Pulmonary artery endothelial cell (primary cell): ENCODE results near the gene CA10. TPM values are rescaled to one million over a fixed set of nuclear protein-coding genes. Genes with fewer than 3 reads are reported as not detected.
A peak's percentile ranks its signal among the peaks of the same experiment; 100 is the strongest.

ENCODE experiments used
- DNase-seq: peaks from one replicate; pipeline ENCODE4 v3.0.0-alpha.2; 2011; ENCODE audit warnings: low read depth, low spot score
- total RNA-seq: library from RNA; depleted of rRNA; stranded (reverse); fragments of >200 nt; gene quantifications from 2 replicates; pipeline ENCODE4 v1.2.3, GENCODE V29; 2014

Gene CA10
- total RNA-seq, 1 donor from 2014 or later = not detected

- no peak for DNase-seq
Measured at GRCh38 chr17:51769231-51769630, 389.3 kb downstream of the CA10 start.

- DNase-seq = no peak
Measured at GRCh38 chr17:51768706-51769105, 389.8 kb downstream of the CA10 start.

- DNase-seq = no peak
Measured at GRCh38 chr17:51767287-51767686, 391.2 kb downstream of the CA10 start.

GRCh38 chr17:51765282-51766135 lies 393.0 kb downstream of the CA10 start:
- DNase-seq = no peak

GRCh38 chr17:51764387-51764971 lies 394.0 kb downstream of the CA10 start:
- peak; percentile 17 for DNase-seq

- DNase-seq = no peak
Measured at GRCh38 chr17:51763058-51763457, 395.5 kb downstream of the CA10 start.

- DNase-seq = no peak
Measured at GRCh38 chr17:51761105-51761504, 397.4 kb downstream of the CA10 start.

- no peak for DNase-seq
Measured at GRCh38 chr17:51759260-51759659, 399.3 kb downstream of the CA10 start.

- DNase-seq = no peak
Measured at GRCh38 chr17:51751072-51751471, 407.4 kb downstream of the CA10 start.

GRCh38 chr17:51748749-51749604 lies 409.5 kb downstream of the CA10 start:
- DNase-seq = no peak

- no peak for DNase-seq
Measured at GRCh38 chr17:51746421-51746820, 412.1 kb downstream of the CA10 start.

- DNase-seq = no peak
Measured at GRCh38 chr17:51745993-51746392, 412.5 kb downstream of the CA10 start.

GRCh38 chr17:51743477-51743876 lies 415.0 kb downstream of the CA10 start:
- no peak for DNase-seq

GRCh38 chr17:51742571-51742970 lies 415.9 kb downstream of the CA10 start:
- no peak for DNase-seq

GRCh38 chr17:51741458-51741857 lies 417.1 kb downstream of the CA10 start:
- DNase-seq = no peak

GRCh38 chr17:51740531-51740930 lies 418.0 kb downstream of the CA10 start:
- no peak for DNase-seq

GRCh38 chr17:51739245-51739886 lies 419.1 kb downstream of the CA10 start:
- DNase-seq = no peak

GRCh38 chr17:51736356-51736755 lies 422.2 kb downstream of the CA10 start:
- DNase-seq = no peak

GRCh38 chr17:51734976-51735375 lies 423.5 kb downstream of the CA10 start:
- no peak for DNase-seq

GRCh38 chr17:51734462-51734861 lies 424.1 kb downstream of the CA10 start:
- no peak for DNase-seq

- no peak for DNase-seq
Measured at GRCh38 chr17:51733166-51733565, 425.3 kb downstream of the CA10 start.
